HEK293T (cell line): ENCODE measurements around the gene WNT8B.

ENCODE experiments used
- BHLHE40 ChIP-seq: fragments of 450-650 bp; IDR thresholded peaks from 2 replicates; pipeline ENCODE4 v1.6.1; 2016; ENCODE audit warnings: mild to moderate bottlenecking, moderate library complexity, borderline replicate concordance
- SUZ12 ChIP-seq: fragments of 450-650 bp; IDR thresholded peaks from 2 replicates; pipeline ENCODE4 v1.6.1; 2016; ENCODE audit warnings: mild to moderate bottlenecking
- TARDBP ChIP-seq: fragments of 450-650 bp; IDR thresholded peaks from 2 replicates; pipeline ENCODE4 v1.6.1; 2016

- TF ChIP-seq TARDBP (no peak), SUZ12 (no peak), BHLHE40 (no peak)
Observed at GRCh38 chr10:100468978-100469377, 6.2 kb downstream of the WNT8B start.
